GM18520 (cell line): ENCODE measurements around the gene FBH1.
"Not testable (repeated sequence)": the region's sequence is repeated elsewhere in the genome, so short reads cannot be mapped to it uniquely, and the experiment has no call there.

Experiments used
- ATAC-seq: cut with Tn5 transposase; IDR thresholded peaks from one replicate; pipeline ENCODE4 v1.9.1; 2021; ENCODE audit not compliant: unreplicated experiment

The FBH1 gene

DNA sequence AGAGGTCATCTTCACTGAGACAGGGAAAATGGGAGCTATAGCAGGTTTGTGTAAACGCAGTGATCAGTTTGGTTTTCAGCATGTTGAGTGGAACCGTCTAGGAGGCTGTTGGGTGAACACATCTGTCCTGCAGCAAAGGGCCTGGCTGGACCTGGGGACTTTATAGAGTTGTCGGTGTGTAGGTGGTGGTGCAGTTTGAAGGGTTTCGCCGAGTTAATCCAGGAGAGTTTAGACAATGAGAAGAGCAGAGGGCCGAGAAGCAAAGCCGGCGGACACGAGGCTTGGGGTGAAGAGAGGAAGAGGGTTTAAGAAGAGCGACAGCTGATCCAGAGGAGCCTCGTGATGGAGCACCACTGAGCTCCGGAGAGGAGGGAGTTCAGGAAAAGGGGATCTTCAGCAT lies 48.2 kb downstream of the FBH1 start:
- ATAC-seq, result no peak

GRCh38 chr10:5940807-5941218 lies 50.8 kb downstream of the FBH1 start:
- ATAC-seq, result no peak

- no peak for ATAC-seq
Measured at GRCh38 chr10:5941579-5941978, 51.5 kb downstream of the FBH1 start.

DNA sequence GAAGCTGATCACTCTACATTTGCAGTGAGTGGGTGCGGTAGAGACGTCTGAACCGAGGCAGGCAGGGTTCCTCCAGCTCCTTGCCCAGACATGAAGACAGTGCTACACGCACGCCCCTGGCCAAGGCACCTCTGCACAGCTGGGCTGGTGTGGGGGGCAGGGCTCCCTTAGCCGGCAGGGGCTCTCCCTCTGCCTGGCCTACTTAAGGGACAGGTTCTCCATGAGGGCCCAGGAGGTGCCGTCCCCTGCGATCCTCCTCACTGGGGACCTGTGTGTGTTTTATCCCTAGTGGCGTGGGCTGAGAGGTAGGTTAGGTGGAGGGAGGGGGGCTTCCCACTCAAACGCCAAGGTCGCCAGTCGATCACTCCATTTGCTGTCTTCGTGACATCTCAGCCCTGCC lies 52.0 kb downstream of the FBH1 start:
- no peak for ATAC-seq

DNA sequence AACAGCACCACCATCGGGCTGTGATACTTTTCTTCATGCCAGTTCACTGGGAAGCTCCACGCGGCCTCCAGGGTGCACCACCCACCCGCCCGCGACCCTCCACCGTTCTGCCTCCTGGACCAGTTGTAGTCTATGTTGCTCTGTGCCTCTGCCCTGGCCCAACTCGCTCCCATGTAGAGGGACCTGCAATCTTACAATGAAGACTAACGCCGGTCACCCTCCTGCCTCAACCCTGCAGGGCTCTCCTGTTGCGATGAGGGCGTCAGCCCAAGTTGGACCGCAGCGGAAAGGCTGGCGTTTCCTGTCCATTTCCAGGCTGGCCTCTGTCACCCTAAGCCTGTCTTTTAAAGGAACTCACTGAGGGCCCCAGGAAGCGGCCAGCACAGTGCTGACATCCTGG lies 52.4 kb downstream of the FBH1 start:
- no peak for ATAC-seq

DNA sequence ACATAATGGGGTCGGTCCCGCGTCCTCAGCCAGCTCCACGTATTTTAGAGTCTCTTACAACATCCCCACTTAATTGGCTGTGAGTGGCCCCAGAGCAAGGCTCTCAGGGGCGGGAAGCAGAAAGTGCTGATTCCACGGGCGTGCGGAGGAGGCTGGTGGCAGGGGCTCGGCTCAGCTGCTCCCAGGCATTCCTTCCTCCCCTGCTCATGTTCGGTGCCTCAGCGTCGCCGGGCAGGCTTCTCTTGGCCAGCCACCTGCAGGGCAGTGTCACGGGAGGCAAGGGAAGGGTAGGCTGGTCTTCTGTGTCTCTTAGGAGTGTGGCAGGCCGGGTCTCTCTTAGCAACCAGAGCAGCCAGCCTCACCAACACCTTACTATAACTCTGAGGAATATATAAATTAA lies 53.5 kb downstream of the FBH1 start:
- no peak for ATAC-seq

GRCh38 chr10:5944389-5945189 lies 54.5 kb downstream of the FBH1 start:
- no peak for ATAC-seq

- ATAC-seq, result no peak
Measured at GRCh38 chr10:5945190-5945509, 55.1 kb downstream of the FBH1 start.

GRCh38 chr10:5945561-5946418 lies 55.7 kb downstream of the FBH1 start:
- ATAC-seq, result no peak

DNA sequence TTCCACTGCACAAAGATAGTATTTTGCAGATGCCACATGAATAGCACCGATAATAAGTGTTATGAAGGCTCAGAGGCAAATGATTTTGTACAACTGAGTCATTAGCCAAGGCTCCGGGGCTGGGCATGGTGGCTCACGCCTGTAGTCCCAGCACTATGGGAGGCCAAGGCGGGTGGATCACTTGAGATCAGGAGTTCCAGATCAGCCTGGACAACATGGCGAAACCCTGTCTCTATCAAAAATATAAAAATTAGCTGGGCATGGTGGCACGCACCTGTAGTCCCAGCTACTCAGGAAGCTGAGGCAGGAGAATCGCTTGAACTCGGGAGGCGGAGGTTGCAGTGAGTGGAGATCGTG lies 56.4 kb downstream of the FBH1 start:
- ATAC-seq, result not testable (repeated sequence)

DNA sequence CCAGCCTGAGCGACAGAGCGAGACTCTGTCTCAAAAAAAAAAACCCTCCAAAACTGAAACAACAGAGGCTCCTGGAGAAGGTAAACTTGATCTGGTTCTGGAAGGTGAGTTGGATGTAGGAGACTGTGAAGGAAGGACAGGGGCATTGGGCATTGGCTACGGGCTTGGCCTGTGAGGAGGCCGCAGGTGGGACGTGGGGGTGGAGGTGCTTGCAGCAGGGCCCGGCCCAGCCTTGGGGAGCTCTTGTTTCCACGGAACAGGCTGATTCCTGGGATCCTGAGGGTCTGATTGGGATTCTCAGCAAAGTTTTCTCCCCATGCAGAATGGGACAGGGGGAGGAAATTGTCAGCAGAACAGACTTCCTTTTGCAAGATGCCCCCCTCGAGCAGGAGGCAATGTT lies 56.7 kb downstream of the FBH1 start:
- ATAC-seq, result no peak

GRCh38 chr10:5947471-5948207 lies 57.6 kb downstream of the FBH1 start:
- ATAC-seq, result no peak

GRCh38 chr10:5948208-5948585 lies 58.2 kb downstream of the FBH1 start:
- ATAC-seq, result no peak

- ATAC-seq, result no peak
Measured at GRCh38 chr10:5949009-5949759, 59.1 kb downstream of the FBH1 start.

- no peak for ATAC-seq
Measured at GRCh38 chr10:5951167-5951711, 61.2 kb downstream of the FBH1 start.

DNA sequence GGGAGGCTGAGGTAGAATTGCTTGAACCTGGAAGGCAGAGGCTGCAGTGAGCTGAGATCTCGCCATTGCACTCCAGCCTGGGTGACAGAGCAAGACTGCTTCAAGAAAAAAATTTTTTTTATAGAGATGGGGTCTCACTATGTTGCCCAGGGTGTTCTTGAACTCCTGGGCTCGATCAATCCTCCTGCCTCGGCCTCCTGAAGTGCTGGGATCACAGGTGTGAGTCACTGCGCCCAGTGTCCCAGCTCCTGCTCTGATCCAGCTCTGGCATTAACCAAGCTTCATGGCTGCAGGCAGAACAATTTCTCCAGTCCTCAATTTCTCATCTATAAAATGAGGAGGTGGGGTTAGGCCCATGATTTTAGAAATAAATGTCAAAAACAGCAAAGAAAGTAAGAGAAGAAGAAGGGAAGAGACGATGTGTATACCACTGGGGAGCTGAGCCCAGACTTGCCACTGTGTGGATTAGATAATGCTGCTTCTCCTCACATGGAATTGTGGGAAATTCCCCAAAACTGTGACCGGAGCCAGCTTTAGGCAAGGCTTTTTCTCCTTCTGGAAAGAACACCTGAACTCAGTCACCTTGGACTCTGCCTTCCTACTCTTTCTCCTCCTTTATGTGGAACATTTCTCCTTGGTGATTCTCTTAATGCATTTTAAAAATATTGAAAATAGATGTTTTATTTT lies 61.8 kb downstream of the FBH1 start:
- no peak for ATAC-seq

DNA sequence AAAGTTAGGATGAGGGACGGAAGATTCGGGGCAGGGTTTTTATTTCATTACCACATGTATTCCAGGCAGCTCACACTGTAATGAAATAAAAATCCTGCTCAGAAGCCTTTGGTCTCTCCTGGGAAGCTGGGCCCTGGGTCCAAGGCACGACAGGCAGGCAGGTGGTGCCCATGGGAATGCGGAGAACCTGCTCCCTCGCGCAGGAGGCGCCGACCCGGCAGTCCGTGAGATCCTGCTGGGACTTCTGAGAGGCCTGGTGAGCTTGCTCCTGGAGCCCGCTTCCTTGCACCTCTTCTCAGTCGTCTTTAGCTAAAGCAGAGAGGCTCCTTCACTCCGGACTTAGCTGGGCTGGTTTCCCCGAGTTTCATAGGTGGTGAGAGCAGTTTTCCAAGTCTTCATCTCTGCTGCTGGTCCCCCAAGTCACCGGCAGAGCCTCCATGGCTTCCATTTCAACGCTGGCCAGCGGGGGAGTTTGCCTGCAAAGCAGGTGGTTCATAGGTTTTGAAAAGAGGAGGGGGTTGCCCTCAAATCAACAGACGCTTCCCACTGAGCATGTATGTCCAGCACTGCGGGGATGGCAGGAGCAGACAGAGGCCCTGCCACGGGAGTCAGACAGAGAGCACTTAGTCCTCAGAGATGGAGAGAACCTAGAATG lies 62.8 kb downstream of the FBH1 start:
- ATAC-seq, result no peak

DNA sequence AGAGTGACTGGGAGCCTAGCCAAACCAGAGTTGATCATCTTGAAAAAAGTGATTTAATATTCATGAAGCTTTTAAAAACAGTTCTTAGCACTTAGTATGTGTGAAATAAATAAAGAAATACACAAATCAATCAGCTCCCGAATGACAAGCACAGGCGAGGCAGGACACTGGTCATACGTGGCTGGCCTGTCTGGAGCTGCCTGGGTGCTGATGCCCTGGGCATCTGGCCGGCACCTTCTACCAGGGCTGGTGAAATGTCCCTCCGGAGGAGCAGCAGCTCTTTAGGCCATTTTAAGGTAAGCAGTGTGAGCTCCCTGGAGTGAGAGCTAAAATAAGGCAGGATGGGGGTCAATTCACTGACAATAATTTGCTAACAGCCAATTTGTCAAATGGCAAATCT lies 63.6 kb downstream of the FBH1 start:
- no peak for ATAC-seq

GRCh38 chr10:5956146-5956936 lies 66.3 kb downstream of the FBH1 start:
- no peak for ATAC-seq
